Activated CD4-positive, alpha-beta T cell treated with anti-CD3 and anti-CD28 coated beads for 36 hours (primary cell): ENCODE measurements around the gene UTRN. TPM values are rescaled to one million over a fixed set of nuclear protein-coding genes. Genes with fewer than 3 reads are reported as not detected.
A peak's percentile ranks its signal among the peaks of the same experiment; 100 is the strongest.

Experiments
- ATAC-seq: fragments of 200-7000 bp; cut with Tn5 transposase; one replicate; pipeline ENCODE4 v1.10.0; 2021; ENCODE audit warnings: mild to moderate bottlenecking, moderate library complexity
- CTCF ChIA-PET: fragments of 350-600 bp; sonication (Branson Sonifier 250); formaldehyde crosslinking; loops from one replicate; lab custom pipeline; 2021; ENCODE audit warnings: antibody characterized with exemption; lab: Charles Lee
- POLR2A ChIA-PET: fragments of 350-600 bp; sonication (Branson Sonifier 250); formaldehyde crosslinking; loops from one replicate; lab custom pipeline; 2021; ENCODE audit warnings: antibody characterized with exemption, inconsistent platforms; lab: Charles Lee
- DNase-seq: peaks from one replicate; pipeline ENCODE4 v3.0.0-alpha.2; 2020
- H3K27ac Mint-ChIP-seq: one replicate; pipeline ENCODE4 v1.8.0; 2021; ENCODE audit warnings: mixed read lengths
- H3K27me3 Mint-ChIP-seq: one replicate; pipeline ENCODE4 v1.8.0; 2021; ENCODE audit warnings: mixed read lengths
- H3K36me3 Mint-ChIP-seq: one replicate; pipeline ENCODE4 v1.8.0; 2021; ENCODE audit warnings: low read depth, mixed read lengths
- H3K4me1 Mint-ChIP-seq: one replicate; pipeline ENCODE4 v1.8.0; 2021; ENCODE audit warnings: mixed read lengths
- H3K4me3 Mint-ChIP-seq: one replicate; pipeline ENCODE4 v1.8.0; 2021; ENCODE audit warnings: mild to moderate bottlenecking, moderate library complexity, mixed read lengths
- H3K9me3 Mint-ChIP-seq: one replicate; pipeline ENCODE4 v1.8.0; 2021; ENCODE audit warnings: low read depth, mixed read lengths
- intact Hi-C, 2 experiments: fragments of 100-400 bp; cut with DNase I in 1 of 2; cut with micrococcal nuclease in 1 of 2; formaldehyde crosslinking; loops; one replicate each; pipeline versions ENCODE4 v1.14.2 to v1.15.1; 2022 to 2024; cut with DNase I, micrococcal nuclease
- total RNA-seq, 2 experiments: library from RNA; stranded (reverse); gene quantifications; one replicate each; pipeline ENCODE4 v1.2.3, GENCODE V29; 2021

Gene UTRN
- total RNA-seq, 2 experiments from 2014 or later, result 43.4 to 46.2 TPM

DNA sequence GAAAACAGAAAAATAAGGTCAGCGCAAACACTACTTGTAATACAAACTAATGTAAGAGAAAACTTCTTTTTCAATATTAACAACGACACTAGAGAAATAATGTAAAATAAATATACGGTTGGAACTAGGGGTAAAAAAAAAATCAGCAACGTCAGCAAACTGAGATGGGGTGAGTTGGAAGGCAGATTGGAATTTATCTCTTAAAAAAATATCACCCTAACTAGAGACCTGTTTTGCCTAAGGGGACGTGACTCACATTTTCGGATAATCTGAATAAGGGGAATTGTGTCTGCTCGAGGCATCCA lies 705 bp upstream of the UTRN start:
- peaks cover 37% of the 10 kb centered on the region for H3K27me3 Mint-ChIP-seq
- H3K4me3 Mint-ChIP-seq, result peak overlapping the region; percentile 88
- CTCF ChIA-PET, result no interaction called here
- peaks cover 16% of the 10 kb centered on the region for H3K4me1 Mint-ChIP-seq
- POLR2A ChIA-PET, result no interaction called here
- no peaks in the 10 kb centered on the region for H3K9me3 Mint-ChIP-seq
- intact Hi-C loops, result loop anchor here (1.0 to 2.0 kb wide), 3 partner anchors 60 to 198 kb away; no protein-coding TSS in a partner anchor
- DNase-seq (no peak), ATAC-seq (no peak)
- H3K36me3 Mint-ChIP-seq, result no peaks in the 10 kb centered on the region
- peak overlapping the region; percentile 65 for H3K27ac Mint-ChIP-seq

- Mint-ChIP-seq H3K4me3 (peak overlapping the region; percentile 88), H3K36me3 (no peaks in the 10 kb centered on the region), H3K27ac (peak overlapping the region; percentile 73), H3K27me3 (peaks cover 37% of the 10 kb centered on the region), H3K4me1 (peaks cover 16% of the 10 kb centered on the region), H3K9me3 (no peaks in the 10 kb centered on the region)
- CTCF ChIA-PET, result interaction anchor here (0.8 to 2.1 kb wide), 3 partner anchors 58 to 196 kb away, joined by 3 to 13 read pairs (median 4); no protein-coding TSS in a partner anchor
- POLR2A ChIA-PET, result no interaction called here
- DNase-seq (peak; percentile 50), ATAC-seq (peak; percentile 30)
- intact Hi-C loops, result loop anchor here (1.0 to 5.0 kb wide), 6 partner anchors 59 to 197 kb away; partner anchors contain the start of gene STX11 (in 1 of the 2)
These were observed 338 bp downstream of the UTRN start for GRCh38 chr6:144285548-144285797.

- POLR2A ChIA-PET, result interaction anchor here (0.6 kb wide), 1 partner anchor 194 kb away, joined by 3 read pairs; no protein-coding TSS in a partner anchor
These were observed 815 bp downstream of the UTRN start for GRCh38 chr6:144285798-144286502.

GRCh38 chr6:144286503-144287393 lies 1.6 kb downstream of the UTRN start:
- DNase-seq (peak; percentile 21), ATAC-seq (no peak)
- peak overlapping the region; percentile 88 for H3K4me3 Mint-ChIP-seq
- CTCF ChIA-PET, result interaction anchor here (0.6 to 2.1 kb wide), 4 partner anchors 53 to 720 kb away, joined by 3 to 13 read pairs (median 3); no protein-coding TSS in a partner anchor
- peaks cover 37% of the 10 kb centered on the region for H3K27me3 Mint-ChIP-seq
- POLR2A ChIA-PET, result interaction anchor here (0.6 kb wide), 1 partner anchor 195 kb away, joined by 3 read pairs; no protein-coding TSS in a partner anchor
- no peaks in the 10 kb centered on the region for H3K36me3 Mint-ChIP-seq
- no peak overlapping the region for H3K27ac Mint-ChIP-seq
- H3K9me3 Mint-ChIP-seq, result no peaks in the 10 kb centered on the region
- H3K4me1 Mint-ChIP-seq, result peaks cover 16% of the 10 kb centered on the region
- intact Hi-C loops, result loop anchor here (2.0 to 5.0 kb wide), 3 partner anchors 48 to 181 kb away; partner anchors contain the start of gene STX11 (in 1 of the 2)

More at GRCh38 chr6:144285798-144286502, 815 bp downstream of the UTRN start:
- CTCF ChIA-PET, result interaction anchor here (0.8 to 2.1 kb wide), 4 partner anchors 54 to 196 kb away, joined by 3 to 13 read pairs (median 4); no protein-coding TSS in a partner anchor
- H3K36me3 Mint-ChIP-seq, result no peaks in the 10 kb centered on the region
- no peaks in the 10 kb centered on the region for H3K9me3 Mint-ChIP-seq
- peak overlapping the region; percentile 73 for H3K27ac Mint-ChIP-seq
- peaks cover 36% of the 10 kb centered on the region for H3K27me3 Mint-ChIP-seq
- peak overlapping the region; percentile 88 for H3K4me3 Mint-ChIP-seq
- DNase-seq, result peak; percentile 49
- intact Hi-C loops, result loop anchor here (1.0 to 5.0 kb wide), 7 partner anchors 49 to 197 kb away; partner anchors contain the start of gene STX11 (in 1 of the 2)
- peaks cover 16% of the 10 kb centered on the region for H3K4me1 Mint-ChIP-seq
- ATAC-seq, result peak; percentile 56

- Mint-ChIP-seq H3K36me3 (no peaks in the 10 kb centered on the region), H3K4me3 (no peak overlapping the region), H3K27ac (no peak overlapping the region), H3K27me3 (peaks cover 20% of the 10 kb centered on the region), H3K9me3 (no peaks in the 10 kb centered on the region), H3K4me1 (peaks cover 12% of the 10 kb centered on the region)
- ATAC-seq (no peak), DNase-seq (no peak)
- POLR2A ChIA-PET, result no interaction called here
- CTCF ChIA-PET, result no interaction called here
- intact Hi-C loops, result loop anchor here (5.0 kb wide), 2 partner anchors 137 to 178 kb away; partner anchors contain the start of gene STX11 (in 1 of the 2)
These were observed 3.9 kb downstream of the UTRN start for GRCh38 chr6:144289006-144289405.

GRCh38 chr6:144292372-144292771 lies 7.2 kb downstream of the UTRN start:
- Mint-ChIP-seq H3K4me1 (no peaks in the 10 kb centered on the region), H3K27me3 (peaks cover 10% of the 10 kb centered on the region), H3K9me3 (no peaks in the 10 kb centered on the region), H3K36me3 (no peaks in the 10 kb centered on the region), H3K4me3 (no peak overlapping the region), H3K27ac (no peak overlapping the region)
- ATAC-seq, result no peak
- intact Hi-C loops, result no loop called here
- no peak for DNase-seq
- ChIA-PET POLR2A (no interaction called here), CTCF (interaction anchor here (1.0 to 1.9 kb wide), 2 partner anchors 11 to 22 kb away, joined by 3 to 8 read pairs; no protein-coding TSS in a partner anchor)

GRCh38 chr6:144294016-144294415 lies 8.9 kb downstream of the UTRN start:
- H3K9me3 Mint-ChIP-seq, result no peaks in the 10 kb centered on the region
- ChIA-PET CTCF (no interaction called here), POLR2A (no interaction called here)
- H3K27me3 Mint-ChIP-seq, result peaks cover 3% of the 10 kb centered on the region
- DNase-seq (no peak), ATAC-seq (no peak)
- intact Hi-C loops, result no loop called here
- no peak overlapping the region for H3K27ac Mint-ChIP-seq
- H3K4me1 Mint-ChIP-seq, result peaks cover 6% of the 10 kb centered on the region
- no peaks in the 10 kb centered on the region for H3K36me3 Mint-ChIP-seq
- no peak overlapping the region for H3K4me3 Mint-ChIP-seq

GRCh38 chr6:144295211-144295610 lies 10.1 kb downstream of the UTRN start:
- ATAC-seq (no peak), DNase-seq (no peak)
- no peak overlapping the region for H3K27ac Mint-ChIP-seq
- H3K27me3 Mint-ChIP-seq, result peaks cover 3% of the 10 kb centered on the region
- peaks cover 6% of the 10 kb centered on the region for H3K4me1 Mint-ChIP-seq
- POLR2A ChIA-PET, result no interaction called here
- intact Hi-C loops, result no loop called here
- H3K9me3 Mint-ChIP-seq, result no peaks in the 10 kb centered on the region
- H3K36me3 Mint-ChIP-seq, result no peaks in the 10 kb centered on the region
- CTCF ChIA-PET, result no interaction called here
- no peak overlapping the region for H3K4me3 Mint-ChIP-seq

DNA sequence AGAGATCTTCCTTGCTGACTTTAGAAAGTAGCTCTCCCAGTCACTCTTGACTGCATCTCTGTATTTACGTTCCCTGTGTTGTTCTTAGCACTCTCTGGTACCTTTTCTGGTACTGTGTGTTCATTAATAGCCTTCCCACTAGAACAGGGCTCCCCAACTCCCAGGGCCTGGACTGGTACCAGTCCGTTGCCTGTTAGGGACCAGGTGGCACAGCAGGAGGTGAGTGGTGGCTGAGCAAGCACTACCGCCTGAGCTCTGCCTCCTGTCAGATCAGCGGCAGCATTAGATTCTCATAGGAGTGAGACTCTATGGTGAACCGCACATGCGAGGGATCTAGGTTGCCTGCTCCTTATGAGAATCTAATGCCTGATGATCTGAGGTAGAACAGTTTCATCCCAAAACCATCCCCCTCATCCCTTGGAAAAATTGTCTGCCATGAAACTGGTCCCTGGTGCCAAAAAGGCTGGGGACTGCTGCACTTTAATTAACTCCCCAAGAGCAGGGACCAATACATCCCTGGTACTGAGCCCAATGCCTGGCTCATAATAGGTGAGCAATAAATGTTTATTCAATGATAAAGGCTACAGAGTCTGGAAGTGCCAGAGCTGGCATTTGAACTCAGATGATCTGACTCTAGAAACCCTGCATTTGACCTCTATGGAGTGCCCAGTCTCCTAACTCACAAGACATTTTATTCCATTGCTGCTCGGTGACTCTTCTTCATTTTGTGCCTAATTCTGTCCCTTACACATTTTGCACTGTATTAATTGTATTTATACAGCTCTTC lies 11.0 kb downstream of the UTRN start:
- ChIA-PET POLR2A (no interaction called here), CTCF (interaction anchor here (1.8 kb wide), 1 partner anchor 191 kb away, joined by 5 read pairs; no protein-coding TSS in a partner anchor)
- Mint-ChIP-seq H3K27me3 (peaks cover under 1% of the 10 kb centered on the region), H3K27ac (no peak overlapping the region), H3K4me3 (no peak overlapping the region), H3K36me3 (no peaks in the 10 kb centered on the region), H3K4me1 (peaks cover 6% of the 10 kb centered on the region), H3K9me3 (no peaks in the 10 kb centered on the region)
- no peak for DNase-seq
- intact Hi-C loops, result no loop called here
- ATAC-seq, result no peak

GRCh38 chr6:144296973-144297372 lies 11.8 kb downstream of the UTRN start:
- Mint-ChIP-seq H3K27me3 (no peaks in the 10 kb centered on the region), H3K27ac (no peak overlapping the region), H3K4me3 (no peak overlapping the region), H3K36me3 (no peaks in the 10 kb centered on the region), H3K9me3 (no peaks in the 10 kb centered on the region), H3K4me1 (peaks cover 6% of the 10 kb centered on the region)
- intact Hi-C loops, result no loop called here
- ATAC-seq, result no peak
- no peak for DNase-seq
- POLR2A ChIA-PET, result no interaction called here
- CTCF ChIA-PET, result interaction anchor here (1.8 kb wide), 1 partner anchor 192 kb away, joined by 5 read pairs; no protein-coding TSS in a partner anchor
